ENCODE results near the gene IDS. TPM values are rescaled to one million over a fixed set of nuclear protein-coding genes. Genes with fewer than 3 reads are reported as not detected.
"Not testable (repeated sequence)": the region's sequence is repeated elsewhere in the genome, so short reads cannot be mapped to it uniquely, and the experiment has no call there.

IDS gene
- total RNA-seq, 2 donors from 2014 or later = 35.4 to 77.8 TPM

GRCh38 chrX:149512225-149512885 lies 7.2 kb upstream of the IDS start:
- H3K9me3 Mint-ChIP-seq = no peaks in the 10 kb centered on the region
- peak; percentile 75 to 83 for ATAC-seq
- no peaks in the 10 kb centered on the region for H3K36me3 Mint-ChIP-seq
- no peak overlapping the region for H3K27ac Mint-ChIP-seq
- DNase-seq (ENCODE audit: low spot score in 2 of 2) = peak in 1 of 2 donors; percentile 50

- Mint-ChIP-seq H3K36me3 (no peaks in the 10 kb centered on the region), H3K9me3 (no peaks in the 10 kb centered on the region), H3K27ac (no peak overlapping the region)
- ATAC-seq (no peak), DNase-seq (ENCODE audit: low spot score in 2 of 2) (no peak)
Observed at GRCh38 chrX:149511081-149511480, 6.0 kb upstream of the IDS start.

- Mint-ChIP-seq H3K9me3 (no peaks in the 10 kb centered on the region), H3K27ac (no peak overlapping the region), H3K36me3 (no peaks in the 10 kb centered on the region)
- DNase-seq (ENCODE audit: low spot score in 2 of 2) (no peak), ATAC-seq (no peak)
Observed at GRCh38 chrX:149510386-149510785, 5.3 kb upstream of the IDS start.

- DNase-seq (ENCODE audit: low spot score in 2 of 2) (no peak), ATAC-seq (no peak)
- Mint-ChIP-seq H3K36me3 (peaks cover 0 to 9% of the 10 kb centered on the region in 2 donors), H3K27ac (no peak overlapping the region), H3K9me3 (no peaks in the 10 kb centered on the region)
Observed at GRCh38 chrX:149508467-149508866, 3.4 kb upstream of the IDS start.

- DNase-seq (ENCODE audit: low spot score in 2 of 2) (no peak), ATAC-seq (no peak)
- H3K27ac Mint-ChIP-seq = no peak overlapping the region
- no peaks in the 10 kb centered on the region for H3K9me3 Mint-ChIP-seq
- peaks cover 0 to 9% of the 10 kb centered on the region in 2 donors for H3K36me3 Mint-ChIP-seq
Observed at GRCh38 chrX:149506349-149506748, 1.2 kb upstream of the IDS start.

- Mint-ChIP-seq H3K9me3 (no peaks in the 10 kb centered on the region), H3K36me3 (peaks cover 0 to 9% of the 10 kb centered on the region in 2 donors), H3K27ac (peak overlapping the region; percentile 99 to 100)
- DNase-seq (ENCODE audit: low spot score in 2 of 2) = no peak
- no peak for ATAC-seq
Observed at GRCh38 chrX:149505671-149506070, 565 bp upstream of the IDS start.

GRCh38 chrX:149504226-149504914 lies 736 bp downstream of the IDS start:
- peak; percentile 36 to 69 for ATAC-seq
- H3K9me3 Mint-ChIP-seq = no peaks in the 10 kb centered on the region
- peak overlapping the region; percentile 99 to 100 for H3K27ac Mint-ChIP-seq

GRCh38 chrX:149503446-149503845 lies 1.7 kb downstream of the IDS start:
- ATAC-seq (peak; percentile 72 to 77), DNase-seq (ENCODE audit: low spot score in 2 of 2) (peak; percentile 43 to 76)
- H3K9me3 Mint-ChIP-seq, H3K36me3 Mint-ChIP-seq: not testable (repeated sequence)
- peak overlapping the region; percentile 44 to 99 for H3K27ac Mint-ChIP-seq

More at GRCh38 chrX:149504226-149504914, 736 bp downstream of the IDS start:
- peak; percentile 61 to 74 for DNase-seq (ENCODE audit: low spot score in 2 of 2)
- H3K36me3 Mint-ChIP-seq = peaks cover 9% of the 10 kb centered on the region in 2 donors

GRCh38 chrX:149502923-149503322 lies 2.2 kb downstream of the IDS start:
- H3K36me3 Mint-ChIP-seq; DNase-seq (ENCODE audit: low spot score in 2 of 2); ATAC-seq; H3K9me3 Mint-ChIP-seq: not testable (repeated sequence)
- peak overlapping the region; percentile 22 to 99 for H3K27ac Mint-ChIP-seq

- Mint-ChIP-seq H3K36me3 (peaks cover 9% of the 10 kb centered on the region in 2 donors), H3K9me3 (no peaks in the 10 kb centered on the region), H3K27ac (peak overlapping the region in 1 of 2 donors; percentile 78)
- ATAC-seq (no peak), DNase-seq (ENCODE audit: low spot score in 2 of 2) (no peak)
Observed at GRCh38 chrX:149499766-149500165, 5.3 kb downstream of the IDS start.

- H3K9me3 Mint-ChIP-seq = no peaks in the 10 kb centered on the region
- peaks cover 0 to 9% of the 10 kb centered on the region in 2 donors for H3K36me3 Mint-ChIP-seq
- ATAC-seq (no peak), DNase-seq (ENCODE audit: low spot score in 2 of 2) (no peak)
- no peak overlapping the region for H3K27ac Mint-ChIP-seq
Observed at GRCh38 chrX:149498767-149499166, 6.3 kb downstream of the IDS start.

GRCh38 chrX:149497626-149498025 lies 7.5 kb downstream of the IDS start:
- ATAC-seq (no peak), DNase-seq (ENCODE audit: low spot score in 2 of 2) (no peak)
- Mint-ChIP-seq H3K27ac (no peak overlapping the region), H3K9me3 (no peaks in the 10 kb centered on the region), H3K36me3 (peaks cover 0 to 9% of the 10 kb centered on the region in 2 donors)

GRCh38 chrX:149497054-149497453 lies 8.1 kb downstream of the IDS start:
- ATAC-seq (no peak), DNase-seq (ENCODE audit: low spot score in 2 of 2) (no peak)
- Mint-ChIP-seq H3K27ac (no peak overlapping the region), H3K9me3 (no peaks in the 10 kb centered on the region), H3K36me3 (peaks cover 0 to 9% of the 10 kb centered on the region in 2 donors)

GRCh38 chrX:149495573-149496071 lies 9.5 kb downstream of the IDS start:
- no peak for ATAC-seq
- H3K36me3 Mint-ChIP-seq = peaks cover under 1 to 9% of the 10 kb centered on the region in 2 donors
- no peaks in the 10 kb centered on the region for H3K9me3 Mint-ChIP-seq
- DNase-seq (ENCODE audit: low spot score in 2 of 2) = no peak
- no peak overlapping the region for H3K27ac Mint-ChIP-seq

GRCh38 chrX:149494844-149495565 lies 10.1 kb downstream of the IDS start:
- Mint-ChIP-seq H3K36me3 (peaks cover 3 to 5% of the 10 kb centered on the region in 2 donors), H3K9me3 (no peaks in the 10 kb centered on the region), H3K27ac (no peak overlapping the region)
- ATAC-seq = peak in 1 of 2 donors; percentile 6
- no peak for DNase-seq (ENCODE audit: low spot score in 2 of 2)

GRCh38 chrX:149493567-149494562 lies 11.2 kb downstream of the IDS start:
- Mint-ChIP-seq H3K36me3 (peaks cover 0 to 5% of the 10 kb centered on the region in 2 donors), H3K27ac (no peak overlapping the region), H3K9me3 (no peaks in the 10 kb centered on the region)
- ATAC-seq (peak in 1 of 2 donors; percentile 24), DNase-seq (ENCODE audit: low spot score in 2 of 2) (no peak)

Data from activated naive CD4-positive, alpha-beta T cell treated with anti-CD3 and anti-CD28 coated beads, Interleukin-2, amount 50 U/mL, for 72 hours (primary cell).